GM23338 (cell line): ENCODE measurements around the gene GDF11. TPM values are rescaled to one million over a fixed set of nuclear protein-coding genes. Genes with fewer than 3 reads are reported as not detected.

ENCODE experiments used
- ATAC-seq: fragments of 200-7000 bp; cut with Tn5 transposase; 3 replicates; pipeline ENCODE4 v1.9.1; 2020
- DNase-seq: peaks from one replicate; pipeline ENCODE4 v3.0.0-alpha.2; 2015; ENCODE audit warnings: low spot score
- H2AFZ ChIP-seq: fragments of 200-600 bp; sonication (generic); 2 replicates; pipeline ENCODE4 v1.8.0; 2016; ENCODE audit warnings: antibody characterized with exemption, mild to moderate bottlenecking, moderate library complexity
- H3F3A ChIP-seq: fragments of 200-600 bp; sonication (generic); replicated peaks from 2 replicates; pipeline ENCODE4 v1.8.0; 2017; ENCODE audit warnings: antibody characterized with exemption, mixed run types, low read depth
- H3K27ac ChIP-seq: fragments of 200-600 bp; sonication (generic); 2 replicates; pipeline ENCODE4 v1.6.1; 2016; ENCODE audit warnings: low read depth
- H3K27me3 ChIP-seq: fragments of 200-600 bp; sonication (generic); 2 replicates; pipeline ENCODE4 v1.8.0; 2016; ENCODE audit warnings: mild to moderate bottlenecking, mixed run types, moderate library complexity; ENCODE audit not compliant: insufficient read depth
- H3K36me3 ChIP-seq: fragments of 200-600 bp; sonication (generic); 2 replicates; pipeline ENCODE4 v1.8.0; 2016; ENCODE audit warnings: mild to moderate bottlenecking; ENCODE audit not compliant: insufficient read depth
- H3K4me1 ChIP-seq: fragments of 200-600 bp; sonication (generic); 2 replicates; pipeline ENCODE4 v1.8.0; 2016; ENCODE audit warnings: mild to moderate bottlenecking, moderate library complexity; ENCODE audit not compliant: insufficient read depth
- H3K4me2 ChIP-seq: fragments of 200-600 bp; sonication (generic); 2 replicates; pipeline ENCODE4 v1.7.1; 2017; ENCODE audit warnings: mixed run types
- H3K4me3 ChIP-seq: fragments of 200-600 bp; sonication (generic); 2 replicates; pipeline ENCODE4 v1.6.1; 2016; ENCODE audit warnings: mixed run types
- H3K79me2 ChIP-seq: fragments of 200-600 bp; sonication (generic); replicated peaks from 2 replicates; pipeline ENCODE4 v1.8.0; 2017; ENCODE audit warnings: mild to moderate bottlenecking; ENCODE audit not compliant: insufficient read depth
- H3K9me2 ChIP-seq: fragments of 200-600 bp; sonication (generic); 2 replicates; pipeline ENCODE4 v1.8.0; 2017; ENCODE audit not compliant: insufficient read depth
- H4K20me1 ChIP-seq: fragments of 200-600 bp; sonication (generic); replicated peaks from 2 replicates; pipeline ENCODE4 v1.8.0; 2017; ENCODE audit warnings: mild to moderate bottlenecking; ENCODE audit not compliant: insufficient read depth
- H3K27ac Mint-ChIP-seq: 2 replicates; pipeline ENCODE4 v1.8.0; 2020; ENCODE audit warnings: inconsistent platforms, mild to moderate bottlenecking, moderate library complexity, mixed read lengths
- H3K27me3 Mint-ChIP-seq: 3 replicates; pipeline ENCODE4 v1.8.0; 2022; ENCODE audit warnings: low read depth, mild to moderate bottlenecking, moderate library complexity, mixed read lengths, inconsistent platforms; ENCODE audit not compliant: insufficient read depth, poor library complexity
- H3K36me3 Mint-ChIP-seq: 3 replicates; pipeline ENCODE4 v1.8.0; 2021; ENCODE audit warnings: low read depth, mild to moderate bottlenecking, inconsistent platforms, moderate library complexity, mixed read lengths
- H3K4me1 Mint-ChIP-seq: 3 replicates; pipeline ENCODE4 v1.8.0; 2020; ENCODE audit warnings: mild to moderate bottlenecking, inconsistent platforms, mixed read lengths
- H3K4me3 Mint-ChIP-seq: 3 replicates; pipeline ENCODE4 v1.8.0; 2021; ENCODE audit warnings: moderate library complexity, mild to moderate bottlenecking, inconsistent platforms, mixed read lengths
- H3K9me3 Mint-ChIP-seq: 3 replicates; pipeline ENCODE4 v1.8.0; 2020; ENCODE audit warnings: moderate library complexity, mild to moderate bottlenecking, inconsistent platforms, mixed read lengths
- CREB1 ChIP-seq: fragments of 250-450 bp; sonication (Bioruptor Pico); IDR thresholded peaks from 2 replicates; pipeline ENCODE4 v1.5.0; 2020; ENCODE audit warnings: low read depth, mild to moderate bottlenecking, moderate library complexity
- EZH2phosphoT487 ChIP-seq: fragments of 200-600 bp; sonication (generic); IDR thresholded peaks from one replicate; pipeline ENCODE4 v1.8.1; 2018; ENCODE audit warnings: antibody characterized with exemption; ENCODE audit not compliant: unreplicated experiment
- JUNB ChIP-seq: IDR thresholded peaks from one replicate; pipeline ENCODE4 v1.6.1; 2016; ENCODE audit warnings: antibody characterized with exemption; ENCODE audit not compliant: unreplicated experiment
- ZNF331 ChIP-seq: fragments of 250-450 bp; sonication (Bioruptor Pico); IDR thresholded peaks from 2 replicates; pipeline ENCODE4 v1.5.0; 2020; ENCODE audit warnings: low read depth, mild to moderate bottlenecking, moderate library complexity
- polyA plus RNA-seq: library from polyadenylated mRNA; unstranded; fragments of >200 nt; fragmentation: Nextera tagmentation; extraction: Ambion mirVana; gene quantifications from 2 replicates; pipeline ENCODE4 v1.2.1, GENCODE V29; 2016
- total RNA-seq: library from RNA; depleted of rRNA; stranded (reverse); fragments of >200 nt; shearing (Covaris generic); gene quantifications from 2 replicates; pipeline ENCODE4 v1.2.3, GENCODE V29; 2014
- TF ChIP-seq, protein P1 (sequence below), 2 experiments: fragments of 200-600 bp in 1 of 2; sonication (generic) in 1 of 2; conservative IDR thresholded peaks; 2 replicates each; pipeline versions ENCODE4 v1.5.1 to v1.6.1; 2016 to 2017; ENCODE audit warnings: antibody characterized with exemption in 2 of 2, low read depth in 2 of 2, mild to moderate bottlenecking in 2 of 2, moderate library complexity in 1 of 2
- TF ChIP-seq, protein P2 (sequence below): fragments of 250-450 bp; sonication (Bioruptor Pico); IDR thresholded peaks from 2 replicates; pipeline ENCODE4 v1.5.0; 2020; ENCODE audit warnings: mild to moderate bottlenecking, moderate library complexity
- TF ChIP-seq, protein P3 (sequence below): IDR thresholded peaks from one replicate; pipeline ENCODE4 v1.6.1; 2018; ENCODE audit warnings: antibody characterized with exemption; ENCODE audit not compliant: unreplicated experiment

Gene GDF11
- total and polyA plus RNA-seq, 2 experiments from 2014 or later, result 3.7 to 12.5 TPM

DNA sequence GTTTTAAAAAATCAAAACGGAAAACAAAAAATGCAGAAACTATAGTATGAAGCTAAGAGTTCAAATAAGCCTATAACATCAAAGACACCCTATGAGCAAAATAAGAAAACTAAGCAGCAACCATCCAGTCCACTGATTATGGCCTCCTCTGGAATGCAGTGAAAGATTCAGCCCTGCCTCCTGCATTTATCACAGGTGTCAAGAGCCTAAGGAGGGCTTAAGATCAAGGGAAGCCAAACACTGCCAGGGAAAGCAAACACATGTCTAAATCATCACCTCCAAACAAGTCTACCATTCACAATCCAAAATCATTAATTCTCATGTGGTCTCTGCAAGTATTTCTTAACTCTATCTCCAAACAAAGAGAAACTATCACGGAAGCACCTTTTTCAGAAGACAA lies 46.2 kb downstream of the GDF11 start:
- Histone ChIP-seq H4K20me1 (peaks cover 12% of the 10 kb centered on the region; the same call in 1 of the 2 replicates), H3K4me2 (no peak overlapping the region), H3K9me2 (no peaks in the 10 kb centered on the region), H3K27me3 (no peaks in the 10 kb centered on the region), H3K79me2 (0 out of 2 replicates have a peak, but pooled peaks cover 11% of the 10 kb centered on the region), H3K27ac (no peak overlapping the region), H2AFZ (no peak overlapping the region), H3K4me3 (no peak overlapping the region), H3F3A (0 out of 2 replicates have a peak, but pooled peaks cover 8% of the 10 kb centered on the region), H3K4me1 (no peaks in the 10 kb centered on the region), H3K36me3 (peaks cover 63% of the 10 kb centered on the region)
- Mint-ChIP-seq H3K27me3 (no peaks in the 10 kb centered on the region), H3K4me3 (no peak overlapping the region), H3K9me3 (no peaks in the 10 kb centered on the region), H3K36me3 (peaks cover 86% of the 10 kb centered on the region), H3K27ac (no peak overlapping the region), H3K4me1 (no peaks in the 10 kb centered on the region)
- ATAC-seq, result no peak
- DNase-seq, result no peak
- TF ChIP-seq, protein P1, sequence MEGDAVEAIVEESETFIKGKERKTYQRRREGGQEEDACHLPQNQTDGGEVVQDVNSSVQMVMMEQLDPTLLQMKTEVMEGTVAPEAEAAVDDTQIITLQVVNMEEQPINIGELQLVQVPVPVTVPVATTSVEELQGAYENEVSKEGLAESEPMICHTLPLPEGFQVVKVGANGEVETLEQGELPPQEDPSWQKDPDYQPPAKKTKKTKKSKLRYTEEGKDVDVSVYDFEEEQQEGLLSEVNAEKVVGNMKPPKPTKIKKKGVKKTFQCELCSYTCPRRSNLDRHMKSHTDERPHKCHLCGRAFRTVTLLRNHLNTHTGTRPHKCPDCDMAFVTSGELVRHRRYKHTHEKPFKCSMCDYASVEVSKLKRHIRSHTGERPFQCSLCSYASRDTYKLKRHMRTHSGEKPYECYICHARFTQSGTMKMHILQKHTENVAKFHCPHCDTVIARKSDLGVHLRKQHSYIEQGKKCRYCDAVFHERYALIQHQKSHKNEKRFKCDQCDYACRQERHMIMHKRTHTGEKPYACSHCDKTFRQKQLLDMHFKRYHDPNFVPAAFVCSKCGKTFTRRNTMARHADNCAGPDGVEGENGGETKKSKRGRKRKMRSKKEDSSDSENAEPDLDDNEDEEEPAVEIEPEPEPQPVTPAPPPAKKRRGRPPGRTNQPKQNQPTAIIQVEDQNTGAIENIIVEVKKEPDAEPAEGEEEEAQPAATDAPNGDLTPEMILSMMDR (conservative IDR thresholded peaks at IDR 0.05; ENCODE audit: low read depth in 2 of 2), result no peak
- TF ChIP-seq ZNF331 (CRISPR knock-in tag) (no peak), CREB1 (CRISPR knock-in tag) (no peak), JUNB (no peak), EZH2phosphoT487 (no peak)
- TF ChIP-seq, protein P2, sequence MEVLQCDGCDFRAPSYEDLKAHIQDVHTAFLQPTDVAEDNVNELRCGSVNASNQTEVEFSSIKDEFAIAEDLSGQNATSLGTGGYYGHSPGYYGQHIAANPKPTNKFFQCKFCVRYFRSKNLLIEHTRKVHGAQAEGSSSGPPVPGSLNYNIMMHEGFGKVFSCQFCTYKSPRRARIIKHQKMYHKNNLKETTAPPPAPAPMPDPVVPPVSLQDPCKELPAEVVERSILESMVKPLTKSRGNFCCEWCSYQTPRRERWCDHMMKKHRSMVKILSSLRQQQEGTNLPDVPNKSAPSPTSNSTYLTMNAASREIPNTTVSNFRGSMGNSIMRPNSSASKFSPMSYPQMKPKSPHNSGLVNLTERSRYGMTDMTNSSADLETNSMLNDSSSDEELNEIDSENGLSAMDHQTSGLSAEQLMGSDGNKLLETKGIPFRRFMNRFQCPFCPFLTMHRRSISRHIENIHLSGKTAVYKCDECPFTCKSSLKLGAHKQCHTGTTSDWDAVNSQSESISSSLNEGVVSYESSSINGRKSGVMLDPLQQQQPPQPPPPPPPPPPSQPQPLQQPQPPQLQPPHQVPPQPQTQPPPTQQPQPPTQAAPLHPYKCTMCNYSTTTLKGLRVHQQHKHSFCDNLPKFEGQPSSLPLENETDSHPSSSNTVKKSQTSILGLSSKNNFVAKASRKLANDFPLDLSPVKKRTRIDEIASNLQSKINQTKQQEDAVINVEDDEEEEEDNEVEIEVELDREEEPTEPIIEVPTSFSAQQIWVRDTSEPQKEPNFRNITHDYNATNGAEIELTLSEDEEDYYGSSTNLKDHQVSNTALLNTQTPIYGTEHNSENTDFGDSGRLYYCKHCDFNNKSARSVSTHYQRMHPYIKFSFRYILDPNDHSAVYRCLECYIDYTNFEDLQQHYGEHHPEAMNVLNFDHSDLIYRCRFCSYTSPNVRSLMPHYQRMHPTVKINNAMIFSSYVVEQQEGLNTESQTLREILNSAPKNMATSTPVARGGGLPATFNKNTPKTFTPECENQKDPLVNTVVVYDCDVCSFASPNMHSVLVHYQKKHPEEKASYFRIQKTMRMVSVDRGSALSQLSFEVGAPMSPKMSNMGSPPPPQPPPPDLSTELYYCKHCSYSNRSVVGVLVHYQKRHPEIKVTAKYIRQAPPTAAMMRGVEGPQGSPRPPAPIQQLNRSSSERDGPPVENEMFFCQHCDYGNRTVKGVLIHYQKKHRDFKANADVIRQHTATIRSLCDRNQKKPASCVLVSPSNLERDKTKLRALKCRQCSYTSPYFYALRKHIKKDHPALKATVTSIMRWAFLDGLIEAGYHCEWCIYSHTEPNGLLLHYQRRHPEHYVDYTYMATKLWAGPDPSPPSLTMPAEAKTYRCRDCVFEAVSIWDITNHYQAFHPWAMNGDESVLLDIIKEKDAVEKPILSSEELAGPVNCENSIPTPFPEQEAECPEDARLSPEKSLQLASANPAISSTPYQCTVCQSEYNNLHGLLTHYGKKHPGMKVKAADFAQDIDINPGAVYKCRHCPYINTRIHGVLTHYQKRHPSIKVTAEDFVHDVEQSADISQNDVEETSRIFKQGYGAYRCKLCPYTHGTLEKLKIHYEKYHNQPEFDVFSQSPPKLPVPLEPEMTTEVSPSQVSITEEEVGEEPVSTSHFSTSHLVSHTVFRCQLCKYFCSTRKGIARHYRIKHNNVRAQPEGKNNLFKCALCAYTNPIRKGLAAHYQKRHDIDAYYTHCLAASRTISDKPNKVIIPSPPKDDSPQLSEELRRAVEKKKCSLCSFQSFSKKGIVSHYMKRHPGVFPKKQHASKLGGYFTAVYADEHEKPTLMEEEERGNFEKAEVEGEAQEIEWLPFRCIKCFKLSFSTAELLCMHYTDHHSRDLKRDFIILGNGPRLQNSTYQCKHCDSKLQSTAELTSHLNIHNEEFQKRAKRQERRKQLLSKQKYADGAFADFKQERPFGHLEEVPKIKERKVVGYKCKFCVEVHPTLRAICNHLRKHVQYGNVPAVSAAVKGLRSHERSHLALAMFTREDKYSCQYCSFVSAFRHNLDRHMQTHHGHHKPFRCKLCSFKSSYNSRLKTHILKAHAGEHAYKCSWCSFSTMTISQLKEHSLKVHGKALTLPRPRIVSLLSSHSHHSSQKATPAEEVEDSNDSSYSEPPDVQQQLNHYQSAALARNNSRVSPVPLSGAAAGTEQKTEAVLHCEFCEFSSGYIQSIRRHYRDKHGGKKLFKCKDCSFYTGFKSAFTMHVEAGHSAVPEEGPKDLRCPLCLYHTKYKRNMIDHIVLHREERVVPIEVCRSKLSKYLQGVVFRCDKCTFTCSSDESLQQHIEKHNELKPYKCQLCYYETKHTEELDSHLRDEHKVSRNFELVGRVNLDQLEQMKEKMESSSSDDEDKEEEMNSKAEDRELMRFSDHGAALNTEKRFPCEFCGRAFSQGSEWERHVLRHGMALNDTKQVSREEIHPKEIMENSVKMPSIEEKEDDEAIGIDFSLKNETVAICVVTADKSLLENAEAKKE, result no peak
- TF ChIP-seq, protein P3, sequence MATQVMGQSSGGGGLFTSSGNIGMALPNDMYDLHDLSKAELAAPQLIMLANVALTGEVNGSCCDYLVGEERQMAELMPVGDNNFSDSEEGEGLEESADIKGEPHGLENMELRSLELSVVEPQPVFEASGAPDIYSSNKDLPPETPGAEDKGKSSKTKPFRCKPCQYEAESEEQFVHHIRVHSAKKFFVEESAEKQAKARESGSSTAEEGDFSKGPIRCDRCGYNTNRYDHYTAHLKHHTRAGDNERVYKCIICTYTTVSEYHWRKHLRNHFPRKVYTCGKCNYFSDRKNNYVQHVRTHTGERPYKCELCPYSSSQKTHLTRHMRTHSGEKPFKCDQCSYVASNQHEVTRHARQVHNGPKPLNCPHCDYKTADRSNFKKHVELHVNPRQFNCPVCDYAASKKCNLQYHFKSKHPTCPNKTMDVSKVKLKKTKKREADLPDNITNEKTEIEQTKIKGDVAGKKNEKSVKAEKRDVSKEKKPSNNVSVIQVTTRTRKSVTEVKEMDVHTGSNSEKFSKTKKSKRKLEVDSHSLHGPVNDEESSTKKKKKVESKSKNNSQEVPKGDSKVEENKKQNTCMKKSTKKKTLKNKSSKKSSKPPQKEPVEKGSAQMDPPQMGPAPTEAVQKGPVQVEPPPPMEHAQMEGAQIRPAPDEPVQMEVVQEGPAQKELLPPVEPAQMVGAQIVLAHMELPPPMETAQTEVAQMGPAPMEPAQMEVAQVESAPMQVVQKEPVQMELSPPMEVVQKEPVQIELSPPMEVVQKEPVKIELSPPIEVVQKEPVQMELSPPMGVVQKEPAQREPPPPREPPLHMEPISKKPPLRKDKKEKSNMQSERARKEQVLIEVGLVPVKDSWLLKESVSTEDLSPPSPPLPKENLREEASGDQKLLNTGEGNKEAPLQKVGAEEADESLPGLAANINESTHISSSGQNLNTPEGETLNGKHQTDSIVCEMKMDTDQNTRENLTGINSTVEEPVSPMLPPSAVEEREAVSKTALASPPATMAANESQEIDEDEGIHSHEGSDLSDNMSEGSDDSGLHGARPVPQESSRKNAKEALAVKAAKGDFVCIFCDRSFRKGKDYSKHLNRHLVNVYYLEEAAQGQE, result no peak
